ENCODE data around the gene RPRD1B. TPM values are rescaled to one million over a fixed set of nuclear protein-coding genes. Genes with fewer than 3 reads are reported as not detected.

The RPRD1B gene
- total RNA-seq, 4 donors from 2014 or later: 15.2 to 25.9 (median 23.6) TPM

DNA sequence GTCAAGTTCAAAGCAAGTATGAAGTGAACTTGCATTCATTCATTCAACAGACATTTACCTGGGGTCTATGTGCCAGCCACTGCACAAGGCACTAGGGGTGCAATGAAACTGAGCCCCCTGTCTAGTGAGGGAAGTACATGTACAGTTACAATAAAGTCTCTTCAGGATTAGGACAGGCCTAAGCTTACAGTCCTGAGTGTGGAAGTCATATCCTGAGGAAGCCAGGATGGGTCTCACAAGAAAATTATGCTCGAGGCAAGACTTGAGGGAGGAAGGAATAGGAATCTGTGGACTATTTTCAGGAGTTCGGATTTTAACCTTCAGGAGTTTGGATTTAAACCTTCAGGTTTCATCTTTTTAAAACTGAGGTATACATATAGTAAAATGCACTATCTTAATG lies 19.7 kb upstream of the RPRD1B start:
- H3K27me3 ChIP-seq: no peaks in the 10 kb centered on the region
- H3K36me3 ChIP-seq: peaks cover 3 to 88% (median 16%) of the 10 kb centered on the region in 3 donors
- intact Hi-C loops (cut with DNase I): no loop called here
- DNase-seq: no peak
- H3K4me3 ChIP-seq: no peak overlapping the region
- WGBS, 2 donors: 70 to 72% methylated on average over 2 of the region's 2 CpGs
- no peak overlapping the region for H3K27ac ChIP-seq
- TF ChIP-seq CTCF (IDR thresholded peaks at IDR 0.05) (no peak), POLR2A (IDR thresholded peaks at IDR 0.05) (no peak)
- peaks cover 0 to 16% (median 14%) of the 10 kb centered on the region in 3 donors for H3K9me3 ChIP-seq
- H3K4me1 ChIP-seq: no peaks in the 10 kb centered on the region

DNA sequence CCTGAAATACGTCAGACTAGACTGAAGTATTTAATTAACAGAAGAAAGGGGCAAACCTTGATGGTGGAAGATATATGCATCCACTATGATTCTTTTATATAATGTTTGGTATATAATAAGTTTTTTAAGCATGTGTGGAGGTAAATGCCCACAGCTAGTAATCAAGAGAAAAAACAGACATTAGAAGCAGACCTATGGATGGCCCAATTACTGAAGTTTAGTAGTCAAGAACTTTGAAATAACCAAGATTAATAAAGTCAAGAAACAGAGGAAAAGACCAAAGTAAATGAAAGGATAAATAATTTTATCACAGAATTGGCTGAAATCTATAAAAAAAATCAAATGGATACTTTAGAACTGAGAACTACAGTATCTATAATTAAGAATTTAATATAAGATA lies 15.6 kb upstream of the RPRD1B start:
- WGBS, 2 donors: 100% methylated on average over 1 of the region's 1 CpG
- intact Hi-C loops (cut with DNase I): no loop called here
- Histone ChIP-seq H3K9me3 (peaks cover 0 to 16% (median 14%) of the 10 kb centered on the region in 3 donors), H3K4me3 (no peak overlapping the region), H3K36me3 (peaks cover 3 to 67% (median 7%) of the 10 kb centered on the region in 3 donors), H3K27ac (no peak overlapping the region), H3K27me3 (no peaks in the 10 kb centered on the region), H3K4me1 (no peaks in the 10 kb centered on the region)
- TF ChIP-seq POLR2A (IDR thresholded peaks at IDR 0.05) (no peak), CTCF (IDR thresholded peaks at IDR 0.05) (no peak)
- DNase-seq: no peak

DNA sequence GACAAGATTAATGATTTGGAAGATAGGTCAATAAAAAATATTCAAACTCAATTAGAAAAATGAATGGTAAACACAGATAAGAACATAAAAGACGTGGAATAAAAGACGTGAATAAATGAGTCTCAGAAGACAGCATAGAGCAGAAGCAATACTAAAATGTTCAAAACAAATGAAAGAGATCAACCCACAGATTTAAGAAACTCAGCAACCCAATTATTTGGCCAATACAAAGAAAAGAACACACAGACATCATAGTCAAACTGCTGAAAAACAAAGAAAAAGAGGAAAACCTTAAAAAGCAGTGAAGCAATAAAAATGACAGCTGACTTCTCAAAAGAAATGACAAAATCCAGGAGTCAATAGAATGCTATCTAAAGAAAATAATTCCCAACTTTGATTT lies 15.2 kb upstream of the RPRD1B start:
- H3K4me1 ChIP-seq: no peaks in the 10 kb centered on the region
- TF ChIP-seq POLR2A (IDR thresholded peaks at IDR 0.05): no peak
- TF ChIP-seq CTCF (IDR thresholded peaks at IDR 0.05): no peak
- no peaks in the 10 kb centered on the region for H3K27me3 ChIP-seq
- H3K36me3 ChIP-seq: peaks cover 1 to 63% (median 4%) of the 10 kb centered on the region in 3 donors
- intact Hi-C loops (cut with DNase I): no loop called here
- H3K4me3 ChIP-seq: no peak overlapping the region
- H3K27ac ChIP-seq: no peak overlapping the region
- 82 to 97% methylated on average over 2 of the region's 2 CpGs for WGBS, 2 donors
- H3K9me3 ChIP-seq: peaks cover 0 to 16% (median 14%) of the 10 kb centered on the region in 3 donors
- no peak for DNase-seq

DNA sequence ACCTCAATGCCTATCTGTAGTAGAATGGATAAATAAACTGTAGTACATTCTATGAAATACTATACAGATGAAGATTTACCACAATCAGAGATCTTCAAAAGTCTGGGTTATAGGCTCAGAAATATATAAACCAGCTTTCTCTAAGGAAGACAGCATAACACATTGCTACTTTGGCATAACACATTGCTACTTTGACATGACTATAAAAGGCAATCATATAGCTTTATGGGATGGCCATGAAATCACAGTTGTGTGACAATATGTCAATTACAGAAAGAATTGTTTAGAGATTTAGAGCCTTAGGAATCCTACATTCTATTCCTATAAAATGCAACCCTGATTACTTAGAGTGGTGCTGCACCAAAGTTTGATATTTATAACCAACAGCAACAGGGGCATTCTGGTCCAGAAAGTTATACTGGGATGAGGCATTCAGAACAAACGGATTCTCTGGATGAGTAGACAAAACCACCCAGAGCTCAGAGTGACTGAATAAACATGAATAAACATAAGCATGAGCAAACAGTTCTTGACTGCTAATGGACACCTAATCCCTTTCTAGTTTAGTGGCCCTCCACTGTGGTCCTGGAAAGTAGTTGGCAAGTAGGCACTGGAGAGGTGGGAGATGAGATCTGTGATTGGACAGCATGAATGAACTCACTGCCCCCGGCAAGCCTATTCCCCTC lies 12.3 kb upstream of the RPRD1B start:
- Histone ChIP-seq H3K4me3 (no peak overlapping the region), H3K4me1 (peaks cover 0 to 13% (median 0%) of the 10 kb centered on the region in 3 donors), H3K27ac (no peak overlapping the region), H3K27me3 (no peaks in the 10 kb centered on the region), H3K9me3 (peaks cover 0 to 16% (median 14%) of the 10 kb centered on the region in 3 donors), H3K36me3 (peaks cover 0 to 52% (median 4%) of the 10 kb centered on the region in 3 donors)
- TF ChIP-seq CTCF (IDR thresholded peaks at IDR 0.05) (no peak), POLR2A (IDR thresholded peaks at IDR 0.05) (no peak)
- WGBS, 2 donors: 81 to 88% methylated on average over 2 of the region's 2 CpGs
- no peak for DNase-seq
- intact Hi-C loops (cut with DNase I): no loop called here

GRCh38 chr20:38023181-38024001 lies 10.2 kb upstream of the RPRD1B start:
- intact Hi-C loops (cut with DNase I): no loop called here
- no peak for DNase-seq

More at GRCh38 chr20:38023181-38024001, 10.2 kb upstream of the RPRD1B start:
- H3K9me3 ChIP-seq: peaks cover 0 to 3% (median 2%) of the 10 kb centered on the region in 3 donors
- H3K36me3 ChIP-seq: peaks cover 0 to 30% (median 0%) of the 10 kb centered on the region in 3 donors
- no peak overlapping the region for H3K27ac ChIP-seq
- whole genome bisulfite sequencing, 2 donors: 76 to 80% methylated on average over 5 of the region's 5 CpGs
- no peak overlapping the region for H3K4me3 ChIP-seq
- TF ChIP-seq POLR2A (IDR thresholded peaks at IDR 0.05) (no peak), CTCF (IDR thresholded peaks at IDR 0.05) (no peak)
- H3K4me1 ChIP-seq: peaks cover 0 to 13% (median 0%) of the 10 kb centered on the region in 3 donors
- H3K27me3 ChIP-seq: no peaks in the 10 kb centered on the region

All from esophagus squamous epithelium (tissue), 5 donors.